HG02588 (cell line): ENCODE data around the gene ENO2.
A peak's percentile ranks its signal among the peaks of the same experiment; 100 is the strongest.
"Not testable (repeated sequence)": the region's sequence is repeated elsewhere in the genome, so short reads cannot be mapped to it uniquely, and the experiment has no call there.

Experiments
- ATAC-seq: cut with Tn5 transposase; IDR thresholded peaks from one replicate; pipeline ENCODE4 v1.9.1; 2021; ENCODE audit warnings: mild to moderate bottlenecking, moderate library complexity; ENCODE audit not compliant: unreplicated experiment

Gene ENO2

DNA sequence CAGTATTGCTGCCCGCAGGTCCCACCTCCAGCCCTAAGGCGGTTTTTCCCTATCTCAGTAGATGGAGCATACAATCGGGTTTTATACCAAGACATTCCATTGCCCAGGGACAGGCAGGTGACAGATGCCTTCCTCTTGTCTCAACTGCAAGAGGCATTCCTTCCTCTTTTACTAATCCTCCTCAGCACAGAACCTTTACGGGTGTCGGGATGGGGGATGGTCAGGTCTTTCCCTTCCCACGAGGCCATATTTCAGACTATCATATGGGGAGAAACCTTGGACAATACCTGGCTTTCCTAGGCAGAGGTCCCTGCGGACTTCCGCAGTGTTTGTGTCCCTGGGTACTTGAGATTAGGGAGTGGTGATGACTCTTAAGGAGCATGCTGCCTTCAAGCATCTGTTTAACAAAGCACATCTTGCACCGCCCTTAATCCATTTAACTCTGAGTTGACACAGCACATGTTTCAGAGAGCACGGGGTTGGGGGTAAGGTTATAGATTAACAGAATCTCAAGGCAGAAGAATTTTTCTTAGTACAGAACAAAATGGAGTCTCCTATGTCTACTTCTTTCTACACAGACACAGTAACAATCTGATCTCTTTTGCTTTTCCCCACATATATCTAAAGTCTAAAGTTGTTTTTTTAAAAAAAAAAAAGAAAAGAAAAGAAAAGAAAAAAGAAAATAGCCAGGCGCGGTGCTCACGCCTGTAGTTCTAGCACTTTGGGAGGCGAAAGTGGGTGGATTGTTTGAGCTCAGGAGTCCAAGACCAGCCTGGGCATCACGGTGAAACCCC, 28.0 kb upstream of the ENO2 start:
- ATAC-seq: not testable (repeated sequence)

DNA sequence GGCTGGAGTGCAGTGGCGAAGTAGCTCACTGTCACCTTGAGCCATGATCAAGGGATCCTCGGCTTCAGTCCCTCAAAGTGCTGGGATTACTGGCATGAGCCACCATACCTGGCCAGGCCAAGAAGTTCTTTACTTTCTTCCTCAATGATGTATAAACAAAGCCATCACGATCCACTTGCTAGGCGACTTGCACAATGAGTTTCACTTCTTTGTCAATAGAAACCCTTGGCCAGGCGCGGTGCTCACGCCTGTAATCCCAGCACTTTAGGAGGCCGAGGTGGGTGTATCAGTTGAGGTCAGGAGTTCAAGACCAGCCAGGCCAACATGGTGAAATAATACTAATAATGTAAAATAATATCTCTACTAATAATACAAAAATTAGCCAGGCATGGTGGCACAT, 26.9 kb upstream of the ENO2 start:
- ATAC-seq: no peak

DNA sequence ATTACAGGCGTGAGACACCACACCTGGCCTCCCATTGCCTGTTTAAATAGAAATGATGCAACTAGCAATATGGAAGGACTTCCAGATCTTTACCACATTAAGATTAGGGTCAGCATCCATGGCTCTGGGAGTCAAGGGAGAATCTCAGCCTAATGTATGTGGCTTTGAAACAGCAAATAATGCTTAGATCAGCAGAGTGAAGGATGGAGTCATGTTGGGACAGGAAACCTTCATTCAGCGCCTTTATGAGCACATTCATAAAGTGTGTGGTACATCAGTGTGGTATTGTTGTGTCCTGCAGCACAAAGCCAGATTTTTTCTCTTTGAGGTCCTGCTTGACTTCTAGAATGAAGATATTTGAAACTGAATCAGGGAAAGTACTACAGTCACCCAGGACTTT, 26.0 kb upstream of the ENO2 start:
- no peak for ATAC-seq

DNA sequence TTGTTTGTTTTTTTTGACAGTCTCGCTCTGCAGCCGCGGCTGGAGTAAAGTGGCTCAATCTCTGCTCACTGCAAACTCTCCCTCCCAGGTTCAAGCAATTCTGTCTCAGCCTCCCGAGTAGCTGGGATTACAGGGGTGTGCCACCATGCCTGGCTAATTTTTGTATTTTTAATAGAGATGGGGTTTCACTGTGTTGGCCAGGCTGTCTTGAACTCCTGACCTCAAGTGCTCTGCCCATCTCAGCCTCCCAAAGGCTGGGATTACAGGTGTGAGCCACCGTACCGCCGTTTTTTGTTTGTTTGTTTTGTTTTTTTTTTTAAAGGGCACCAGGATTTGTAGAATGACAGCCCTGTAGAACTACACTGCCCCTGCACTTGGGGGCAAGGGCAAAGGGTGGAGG, 25.6 kb upstream of the ENO2 start:
- ATAC-seq: not testable (repeated sequence)

DNA sequence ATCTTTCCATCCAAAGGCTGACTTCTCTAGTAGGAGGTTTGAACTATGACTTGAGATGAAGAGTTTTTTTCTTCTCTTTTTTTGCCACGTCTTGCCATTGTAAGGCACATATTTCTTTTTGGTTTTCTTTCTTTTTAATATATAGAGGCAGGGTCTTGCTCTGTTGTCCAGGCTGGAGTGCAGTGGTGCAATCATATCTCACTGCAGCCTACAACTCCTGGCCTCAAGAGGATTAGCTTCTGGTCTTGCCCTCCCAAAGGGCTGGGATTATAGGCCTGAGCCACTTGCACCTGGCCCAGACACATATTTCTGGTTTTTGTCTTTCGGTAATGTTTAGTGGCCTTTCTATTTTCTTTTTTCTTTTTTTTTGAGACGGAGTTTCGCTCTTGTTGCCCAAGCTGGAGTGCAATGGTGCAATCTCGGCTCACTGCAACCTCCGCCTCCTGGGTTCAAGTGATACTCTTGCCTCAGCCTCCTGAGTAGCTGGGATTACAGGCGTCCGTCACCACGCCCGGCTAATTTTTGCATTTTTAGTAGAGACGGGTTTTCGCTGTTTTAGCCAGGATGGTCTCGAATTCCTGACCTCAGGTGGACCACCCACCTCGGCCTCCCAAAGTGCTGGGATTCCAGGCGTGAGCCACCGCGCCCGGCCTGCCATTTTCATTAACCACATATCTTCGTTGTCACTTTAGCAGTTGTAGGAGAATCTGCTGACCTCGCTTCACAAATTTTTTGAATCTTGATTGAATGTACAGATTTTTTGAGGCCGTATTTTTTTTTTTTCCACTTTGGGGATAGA, 24.4 kb upstream of the ENO2 start:
- ATAC-seq: not testable (repeated sequence)

DNA sequence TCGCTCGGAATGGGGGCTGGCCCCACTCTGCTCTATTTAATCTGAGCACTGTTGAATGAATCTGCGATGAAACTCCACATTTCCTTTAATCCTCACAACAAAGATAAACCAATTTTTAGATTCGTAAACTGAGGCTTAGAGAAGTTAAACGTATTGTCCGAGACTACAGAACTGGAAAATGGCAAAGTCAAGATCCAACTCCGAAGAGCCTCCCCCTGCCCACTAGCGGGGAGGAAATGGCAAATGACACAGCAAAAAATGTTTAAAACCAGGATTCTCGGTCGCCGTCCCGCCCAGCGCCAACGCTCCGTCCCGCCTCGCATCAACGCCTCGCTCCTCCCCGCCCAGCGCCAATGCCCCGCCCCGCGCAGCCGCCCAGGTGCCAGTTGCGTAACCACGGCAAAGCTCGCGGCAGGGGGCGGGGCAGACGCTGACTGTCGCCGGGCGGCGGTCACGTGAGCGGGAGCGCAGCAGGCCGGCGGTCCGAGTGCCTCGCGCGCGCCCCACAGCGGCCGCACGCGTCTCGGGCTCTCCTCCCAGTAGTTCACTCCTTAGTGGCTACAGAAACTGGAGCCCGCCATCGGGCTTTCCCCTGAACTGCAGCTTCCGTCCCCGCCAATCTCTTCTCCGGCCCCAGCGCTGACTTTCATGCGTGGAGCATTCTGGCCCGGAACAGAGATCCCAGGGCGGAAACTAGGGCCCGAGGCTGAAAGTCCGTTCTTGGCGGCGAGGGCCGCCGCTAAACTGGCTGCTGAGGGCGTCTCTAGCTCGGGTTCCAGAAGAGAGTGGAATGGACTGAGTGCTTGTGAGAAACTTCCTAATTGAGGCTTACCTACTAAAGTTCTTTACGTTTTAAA, 23.4 kb upstream of the ENO2 start:
- ATAC-seq: peak; percentile 93

DNA sequence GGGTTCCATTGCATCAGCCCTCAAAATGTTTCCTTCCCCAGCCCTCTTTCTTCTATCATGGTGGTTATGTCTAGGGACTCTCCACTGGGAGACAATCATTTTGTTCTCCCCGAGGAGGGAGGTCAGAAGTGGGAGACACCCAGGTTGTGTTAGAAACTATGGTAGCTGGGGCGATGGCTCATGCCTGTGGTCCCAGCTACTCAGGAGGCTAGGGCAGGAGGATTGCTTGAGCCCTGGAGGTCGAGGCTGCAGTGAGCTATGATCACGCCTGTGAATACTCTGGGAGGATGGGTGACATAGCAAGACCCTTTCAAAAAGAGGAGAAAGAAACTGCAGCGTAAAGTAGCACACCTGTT, 22.8 kb upstream of the ENO2 start:
- no peak for ATAC-seq

DNA sequence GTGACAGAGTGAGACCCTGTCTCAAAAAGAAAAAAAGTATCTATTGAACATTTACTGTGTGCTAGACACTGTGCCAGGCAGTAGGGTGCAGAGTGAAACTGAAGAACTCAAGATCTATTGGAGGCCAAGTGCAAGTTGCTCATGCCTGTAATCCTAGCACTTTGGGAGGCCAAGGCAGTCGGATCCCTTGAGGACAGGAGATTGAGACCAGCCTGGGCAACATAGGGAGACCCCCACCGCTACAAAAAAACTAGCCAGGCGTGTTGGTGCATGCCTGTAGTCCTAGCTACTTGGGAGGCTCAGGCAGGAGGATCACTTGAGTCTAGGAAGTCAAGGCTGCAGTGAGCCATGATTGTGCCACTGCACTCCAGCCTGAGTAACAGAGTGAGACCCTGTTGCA, 21.7 kb upstream of the ENO2 start:
- not testable (repeated sequence) for ATAC-seq

DNA sequence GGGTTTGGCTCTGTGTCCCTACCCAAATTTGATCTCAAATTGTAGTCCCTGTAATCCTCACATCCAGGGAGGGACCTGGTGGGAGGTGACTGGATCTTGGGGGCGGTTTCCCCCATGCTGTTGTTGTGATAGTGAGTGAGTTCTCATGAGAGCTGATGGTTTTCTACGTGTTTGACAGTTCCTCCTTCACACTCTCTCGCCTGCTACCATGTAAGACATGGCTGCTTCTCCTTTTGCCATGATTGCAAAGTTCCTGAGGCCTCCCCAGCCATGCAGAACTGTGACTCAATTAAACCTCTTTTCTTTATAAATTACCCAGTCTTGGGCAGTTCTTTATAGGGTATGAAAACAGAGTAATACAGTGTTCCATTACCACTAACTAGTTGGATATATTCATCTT, 20.1 kb upstream of the ENO2 start:
- ATAC-seq: no peak

DNA sequence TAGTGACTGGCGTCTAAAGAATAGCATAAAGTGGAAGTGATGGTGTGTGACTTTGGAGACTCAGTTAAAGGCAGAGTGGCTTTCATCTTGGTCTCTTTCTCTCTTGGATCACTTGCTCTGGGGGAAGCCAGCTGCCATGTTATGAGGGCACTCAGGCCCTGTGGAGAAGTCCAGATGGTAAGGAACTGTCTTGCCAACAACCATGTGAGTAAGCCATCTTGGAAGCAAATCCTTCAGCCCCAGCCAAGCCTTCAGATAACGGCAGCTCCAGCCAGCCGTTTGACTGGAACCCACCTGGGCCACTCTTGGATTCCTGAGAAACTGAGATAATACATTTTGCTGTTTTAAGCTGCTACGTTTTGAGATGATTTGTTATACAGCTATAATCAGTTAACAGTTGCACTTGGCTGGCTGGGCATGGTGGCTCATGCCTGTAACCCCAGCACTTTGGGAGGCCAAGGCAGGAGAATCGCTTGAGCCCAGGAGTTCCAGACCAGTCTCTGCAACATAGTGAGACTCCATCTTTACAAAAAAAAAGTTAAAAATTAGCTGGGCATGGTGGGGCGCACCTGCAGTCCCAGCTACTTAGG, 17.4 kb upstream of the ENO2 start:
- ATAC-seq: no peak

DNA sequence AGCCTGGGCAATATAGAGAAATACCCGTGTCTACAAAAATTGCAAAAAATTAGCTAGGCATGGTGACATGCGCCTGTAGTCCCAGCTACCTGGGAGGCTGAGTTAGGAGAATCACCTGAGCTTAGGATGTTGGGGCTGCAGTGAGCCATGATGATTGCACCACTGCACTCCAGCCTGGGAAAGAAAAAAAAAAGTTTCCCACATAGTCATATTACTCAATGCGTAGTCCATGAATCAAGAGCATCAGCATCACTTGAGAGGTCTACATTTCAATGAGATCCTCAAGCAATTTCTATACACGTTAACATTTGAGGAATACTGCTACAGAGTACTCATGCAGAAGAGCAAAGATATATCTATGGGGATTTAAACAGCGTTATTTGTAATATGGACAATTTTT, 15.0 kb upstream of the ENO2 start:
- no peak for ATAC-seq

DNA sequence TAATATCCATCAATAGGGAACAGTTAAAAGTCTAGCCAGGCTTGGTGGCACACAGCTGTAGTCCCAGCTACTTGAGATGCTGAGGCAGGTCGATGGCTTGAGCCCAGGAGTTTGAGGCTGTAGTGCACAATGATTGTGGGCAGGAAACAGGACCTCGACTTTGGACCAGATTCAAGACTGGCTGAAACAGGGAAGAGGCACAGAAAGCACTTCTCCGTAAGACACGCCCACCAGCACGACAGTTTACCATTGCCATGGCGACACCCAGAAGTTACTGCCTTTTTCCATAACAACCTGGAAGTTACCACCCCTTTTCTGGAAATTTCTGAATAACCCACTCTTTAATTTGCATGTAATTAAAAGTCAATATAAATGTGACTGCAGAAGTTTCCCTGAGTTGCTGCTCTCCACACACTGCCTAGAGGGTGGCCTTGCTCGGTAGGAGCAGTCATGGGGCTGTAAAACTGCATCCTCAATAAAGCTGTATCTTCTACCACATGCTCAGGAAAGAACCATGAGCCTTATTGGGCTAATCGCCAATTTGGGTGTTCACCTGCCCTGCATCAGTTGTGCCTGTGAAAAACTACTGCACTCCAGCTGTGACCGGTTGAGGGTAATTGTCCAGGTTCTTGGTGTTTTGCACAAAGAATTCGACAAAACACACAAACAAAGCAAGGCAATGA, 14.4 kb upstream of the ENO2 start:
- ATAC-seq: no peak

DNA sequence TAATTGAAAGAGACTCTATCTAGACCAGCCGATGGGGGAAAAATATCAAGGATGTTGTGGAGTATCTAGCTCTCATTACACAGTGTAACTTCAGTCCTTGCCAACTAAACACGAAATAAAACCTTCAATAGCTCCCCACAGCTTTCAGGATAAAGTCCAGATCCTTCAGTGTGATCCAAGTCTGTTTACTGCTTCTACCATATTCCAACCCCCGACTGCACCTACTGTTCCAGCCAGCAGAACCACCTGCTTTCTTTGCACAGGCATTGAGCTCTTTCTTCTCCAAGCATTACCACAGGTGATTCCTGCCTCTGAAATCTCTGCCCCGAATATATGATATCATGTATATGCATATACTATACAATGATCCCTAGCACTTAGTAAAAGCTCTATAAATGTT, 11.9 kb upstream of the ENO2 start:
- ATAC-seq: no peak

DNA sequence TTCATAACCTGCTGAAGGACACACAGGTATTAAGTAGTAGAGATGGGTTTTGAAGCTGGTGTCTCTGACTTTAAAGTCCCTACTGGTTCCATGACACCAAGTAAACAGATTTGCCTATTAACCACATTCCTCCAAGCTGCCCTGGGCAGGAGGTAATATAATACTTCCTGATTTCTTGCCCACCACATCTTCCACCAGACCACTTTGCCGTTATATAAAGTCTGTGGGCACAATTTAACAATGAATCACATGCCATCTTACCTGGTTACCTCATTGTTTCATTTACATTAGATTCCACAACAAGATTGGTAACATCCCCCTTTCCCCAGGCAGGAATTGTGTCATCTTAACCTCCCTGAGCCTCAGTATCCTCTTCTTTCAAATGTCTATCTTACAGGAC, 10.7 kb upstream of the ENO2 start:
- ATAC-seq: no peak

DNA sequence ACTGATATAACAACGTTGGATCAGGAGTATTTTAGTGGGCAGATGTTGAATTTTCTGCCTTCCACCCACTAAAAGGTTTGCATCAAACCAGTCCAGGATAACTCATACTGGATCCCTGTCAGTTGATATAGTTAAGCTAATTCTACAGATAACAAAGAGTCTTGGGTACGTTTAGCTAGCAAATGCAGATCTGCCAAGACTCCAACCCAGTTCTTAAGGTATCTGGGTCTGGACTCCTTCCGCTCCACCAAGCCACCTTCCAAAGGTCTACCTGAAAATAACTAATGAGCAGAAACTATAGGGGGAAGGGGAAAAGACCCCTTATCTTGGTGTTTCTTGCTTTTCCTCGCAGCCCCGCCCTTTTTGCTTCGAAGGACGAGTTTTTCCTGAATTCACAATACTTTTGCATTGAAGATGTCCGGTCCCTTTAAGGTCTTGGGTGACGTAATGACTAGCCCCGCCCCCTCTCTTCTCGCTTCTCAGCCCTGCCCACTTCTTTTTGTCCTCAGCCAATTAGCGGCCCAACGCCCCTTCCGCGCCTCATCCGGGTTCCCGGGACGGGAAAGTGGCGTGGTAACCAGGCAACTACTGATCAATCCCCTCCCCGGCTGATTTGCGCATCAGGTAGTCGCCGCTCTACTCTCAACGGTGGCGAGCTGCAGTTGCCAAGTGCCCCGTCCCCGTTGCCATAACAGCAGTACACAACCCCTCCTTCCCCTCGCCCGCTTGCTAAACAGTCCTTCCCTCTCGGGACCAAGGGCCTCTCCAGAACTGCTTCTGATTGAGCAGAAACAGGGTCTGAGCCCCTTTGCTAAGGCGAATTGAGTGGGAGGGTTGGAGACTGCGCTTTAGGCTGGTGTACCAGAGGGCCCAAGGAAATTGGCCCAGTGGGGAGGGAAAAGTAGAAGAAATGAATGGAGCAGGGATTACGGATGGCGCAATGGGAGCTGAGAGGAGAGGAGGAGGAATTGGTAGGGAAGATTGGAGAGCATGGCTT, 9.8 kb upstream of the ENO2 start, which contains the start of gene LRRC23:
TSS of gene LRRC23 (plus strand) at position 543 of the 997 bp plus-strand sequence. CDS start 812 bp downstream, outside the sequence.
- peak; percentile 91 for ATAC-seq

DNA sequence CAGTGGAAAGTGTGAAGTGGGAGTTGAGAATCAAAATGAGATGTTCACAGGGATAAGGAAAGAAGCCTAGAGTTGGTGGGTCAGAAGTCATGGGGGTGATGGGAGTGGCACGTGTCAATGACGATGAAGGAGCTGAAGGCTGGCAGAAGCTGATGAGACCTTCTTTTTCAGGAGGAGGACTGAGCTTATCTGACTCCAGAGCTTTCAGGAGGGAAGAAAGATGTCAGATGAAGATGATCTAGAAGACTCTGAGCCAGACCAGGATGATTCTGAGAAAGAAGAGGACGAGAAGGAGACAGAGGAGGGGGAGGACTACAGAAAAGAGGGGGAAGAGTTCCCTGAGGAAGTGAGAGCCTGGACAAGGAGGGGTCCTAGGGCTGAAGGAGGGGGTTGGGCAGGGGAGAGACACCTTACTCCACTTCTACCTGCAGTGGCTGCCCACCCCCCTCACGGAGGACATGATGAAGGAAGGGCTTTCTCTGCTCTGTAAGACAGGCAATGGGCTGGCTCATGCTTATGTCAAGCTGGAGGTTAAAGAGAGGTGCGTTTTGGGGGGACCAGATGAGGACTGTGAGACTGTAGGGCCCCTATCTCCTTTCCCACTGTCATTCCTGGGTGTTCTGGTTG, 8.9 kb upstream of the ENO2 start:
- no peak for ATAC-seq

DNA sequence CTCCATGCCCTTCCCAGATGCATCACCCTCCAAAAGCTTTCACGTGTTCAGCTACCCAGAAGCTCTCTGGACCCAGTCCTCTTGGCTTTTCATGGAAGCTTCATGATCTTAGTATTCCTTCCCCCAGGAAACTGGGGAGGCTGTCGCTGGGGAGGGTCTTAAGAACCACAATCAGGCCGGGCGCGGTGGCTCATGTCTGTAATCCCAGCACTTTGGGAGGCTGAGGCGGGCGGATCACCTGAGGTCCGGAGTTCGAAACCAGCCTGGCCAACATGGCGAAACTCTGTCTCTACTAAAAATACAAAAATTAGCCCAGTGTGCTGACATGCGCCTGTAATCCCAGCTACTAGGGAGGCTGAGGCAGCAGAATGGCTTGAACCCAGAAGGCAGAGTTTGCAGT, 6.2 kb upstream of the ENO2 start:
- ATAC-seq: not testable (repeated sequence)

DNA sequence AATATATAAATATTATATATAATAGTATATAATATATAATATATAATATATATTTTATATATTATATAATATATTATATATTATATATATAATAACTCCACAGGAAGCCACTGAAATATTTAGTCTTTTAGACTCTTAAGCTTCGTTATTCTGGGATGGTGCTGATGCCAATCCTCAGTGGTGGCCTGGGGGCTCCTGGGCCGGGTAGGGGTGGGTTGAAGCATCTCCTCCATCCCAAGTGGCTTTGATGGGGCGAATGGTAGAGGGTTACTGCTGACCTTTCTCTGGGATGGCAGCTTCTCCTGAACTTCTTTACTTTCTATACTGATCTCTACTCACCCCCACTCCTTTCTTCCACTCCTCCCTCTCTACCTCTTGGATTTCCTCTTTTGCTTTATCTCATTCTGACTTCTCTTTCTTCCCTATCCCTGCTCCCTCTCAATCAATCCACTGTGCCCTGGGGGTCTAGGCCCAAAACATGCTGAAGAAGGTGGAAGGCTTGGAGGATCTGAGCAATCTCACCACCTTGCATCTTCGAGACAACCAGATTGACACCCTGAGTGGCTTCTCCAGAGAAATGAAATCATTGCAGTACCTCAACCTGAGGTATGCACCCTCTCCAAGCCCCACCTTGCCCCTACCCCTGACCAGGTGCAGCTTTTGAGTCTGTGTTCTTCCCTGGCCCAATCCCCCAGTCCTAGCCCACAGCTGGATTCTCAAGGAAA, 4.8 kb upstream of the ENO2 start:
- ATAC-seq: no peak
